Prostate gland (tissue), 2 donors: ENCODE measurements around the gene CTNNA3. TPM values are rescaled to one million over a fixed set of nuclear protein-coding genes. Genes with fewer than 3 reads are reported as not detected.
A peak's percentile ranks its signal among the peaks of the same experiment; 100 is the strongest.

Experiments
- DNase-seq: peaks from one replicate; pipeline ENCODE4 v3.0.0-alpha.2; 2019; ENCODE audit warnings: low spot score
- H3K27ac ChIP-seq, 2 donors: fragments of 200-600 bp; sonication (generic); 2 replicates each; pipeline ENCODE4 v1.5.1; 2017 to 2019
- H3K27me3 ChIP-seq: fragments of 200-600 bp; sonication (generic); replicated peaks from 2 replicates; pipeline ENCODE4 v1.5.1; 2019; ENCODE audit not compliant: insufficient read depth
- H3K36me3 ChIP-seq, 2 donors: fragments of 200-600 bp; sonication (generic); 1 replicate in 1 of 2; 2 replicates in 1 of 2; pipeline versions ENCODE4 v1.5.1 to v1.8.1; 2017 to 2019
- H3K4me1 ChIP-seq: fragments of 200-600 bp; sonication (generic); replicated peaks from 2 replicates; pipeline ENCODE4 v1.5.1; 2019
- H3K4me3 ChIP-seq, 2 donors: fragments of 200-600 bp; sonication (generic); 2 replicates each; pipeline ENCODE4 v1.5.1; 2017 to 2019
- H3K9me3 ChIP-seq: fragments of 200-600 bp; sonication (generic); 2 replicates; pipeline ENCODE4 v1.5.1; 2017
- CTCF ChIP-seq, 4 experiments: fragments of 200-600 bp in 2 of 4; fragments of 450-650 bp in 2 of 4; sonication (generic) in 2 of 4; IDR thresholded peaks; 1 replicate in 3 of 4; 2 replicates in 1 of 4; pipeline ENCODE4 v1.5.1; 2016 to 2019; ENCODE audit warnings: antibody characterized with exemption in 4 of 4, mild to moderate bottlenecking in 2 of 4, moderate library complexity in 2 of 4
- POLR2A ChIP-seq: fragments of 450-650 bp; IDR thresholded peaks from one replicate; pipeline ENCODE4 v1.6.1; 2016; ENCODE audit warnings: antibody characterized with exemption, mild to moderate bottlenecking
- POLR2AphosphoS5 ChIP-seq: sonication (generic); formaldehyde crosslinking; IDR thresholded peaks from one replicate; pipeline ENCODE4 v1.6.1; 2017; ENCODE audit warnings: antibody characterized with exemption
- WGBS: methylation state at CpG from one replicate; pipeline ENCODE4 v1.1.5; 2018; 5-methylcytosine and 5-hydroxymethylcytosine counted together
- intact Hi-C: fragments of 100-400 bp; cut with DNase I; formaldehyde crosslinking; loops from one replicate; pipeline ENCODE4 v1.14.2; 2022
- total RNA-seq, 2 donors: library from RNA; depleted of rRNA; stranded (reverse); fragments of >200 nt; gene quantifications; one replicate each; pipeline ENCODE4 v1.1.0, GENCODE V29; 2016

The CTNNA3 gene
- total RNA-seq, 2 donors from 2014 or later = 0.27 to 7.2 TPM

- intact Hi-C loops = loop anchor here (10.0 kb wide), 1 partner anchor 589 kb away; no protein-coding TSS in a partner anchor
- WGBS = 14% methylated on average over 7 of the region's 7 CpGs
- no peaks in the 10 kb centered on the region for H3K36me3 ChIP-seq
- no peak for DNase-seq
- H3K4me3 ChIP-seq = no peak overlapping the region
- H3K9me3 ChIP-seq = no peaks in the 10 kb centered on the region
- no peaks in the 10 kb centered on the region for H3K4me1 ChIP-seq
- peaks cover 8% of the 10 kb centered on the region for H3K27me3 ChIP-seq
- no peak for TF ChIP-seq POLR2A
- TF ChIP-seq POLR2AphosphoS5 = no peak
- no peak for TF ChIP-seq CTCF (IDR thresholded peaks at IDR 0.05)
- H3K27ac ChIP-seq = no peak overlapping the region
Observed at GRCh38 chr10:66925373-66925772, 770.6 kb downstream of the CTNNA3 start.

GRCh38 chr10:66924674-66925345 is 771.2 kb downstream of the CTNNA3 start:
- TF ChIP-seq CTCF (IDR thresholded peaks at IDR 0.05) (no peak), POLR2AphosphoS5 (no peak), POLR2A (no peak)
- intact Hi-C loops = loop anchor here (10.0 kb wide), 1 partner anchor 590 kb away; no protein-coding TSS in a partner anchor
- DNase-seq = no peak
- Histone ChIP-seq H3K4me3 (no peak overlapping the region), H3K27ac (no peak overlapping the region), H3K4me1 (no peaks in the 10 kb centered on the region), H3K9me3 (no peaks in the 10 kb centered on the region), H3K27me3 (peaks cover 8% of the 10 kb centered on the region), H3K36me3 (no peaks in the 10 kb centered on the region)
- WGBS = 58% methylated on average over 10 of the region's 10 CpGs

- H3K27ac ChIP-seq = no peak overlapping the region
- intact Hi-C loops = no loop called here
Observed at GRCh38 chr10:66919248-66919647, 776.7 kb downstream of the CTNNA3 start.

GRCh38 chr10:66917104-66917503 is 778.9 kb downstream of the CTNNA3 start:
- Histone ChIP-seq H3K27ac (no peak overlapping the region), H3K4me1 (no peaks in the 10 kb centered on the region), H3K27me3 (no peaks in the 10 kb centered on the region), H3K36me3 (no peaks in the 10 kb centered on the region), H3K9me3 (no peaks in the 10 kb centered on the region), H3K4me3 (no peak overlapping the region)
- DNase-seq = no peak
- intact Hi-C loops = no loop called here
- TF ChIP-seq POLR2A = no peak
- TF ChIP-seq CTCF (IDR thresholded peaks at IDR 0.05) = no peak
- no peak for TF ChIP-seq POLR2AphosphoS5
- 44% methylated on average over 3 of the region's 3 CpGs for WGBS

More at GRCh38 chr10:66919248-66919647, 776.7 kb downstream of the CTNNA3 start:
- H3K36me3 ChIP-seq = no peaks in the 10 kb centered on the region
- no peak overlapping the region for H3K4me3 ChIP-seq
- H3K27me3 ChIP-seq = no peaks in the 10 kb centered on the region
- 42% methylated on average over 2 of the region's 2 CpGs for WGBS
- no peak for DNase-seq
- no peaks in the 10 kb centered on the region for H3K4me1 ChIP-seq
- TF ChIP-seq POLR2A (no peak), POLR2AphosphoS5 (peak; percentile 8)
- H3K9me3 ChIP-seq = no peaks in the 10 kb centered on the region

GRCh38 chr10:66916030-66916429 is 780.0 kb downstream of the CTNNA3 start:
- H3K27ac ChIP-seq = no peak overlapping the region
- H3K36me3 ChIP-seq = no peaks in the 10 kb centered on the region
- no peaks in the 10 kb centered on the region for H3K4me1 ChIP-seq
- no peaks in the 10 kb centered on the region for H3K9me3 ChIP-seq
- no peak overlapping the region for H3K4me3 ChIP-seq
- 69% methylated on average over 2 of the region's 2 CpGs for WGBS
- intact Hi-C loops = no loop called here
- TF ChIP-seq POLR2AphosphoS5 (no peak), CTCF (IDR thresholded peaks at IDR 0.05) (no peak), POLR2A (no peak)
- DNase-seq = no peak
- no peaks in the 10 kb centered on the region for H3K27me3 ChIP-seq
